ENCODE data around the gene COL6A2.
"Not testable (repeated sequence)": the region's sequence is repeated elsewhere in the genome, so short reads cannot be mapped to it uniquely, and the experiment has no call there.

COL6A2 gene

GRCh38 chr21:46061063-46061462 lies 36.8 kb upstream of the COL6A2 start:
- DNase-seq: no peak

- no peak for DNase-seq
Measured at GRCh38 chr21:46061518-46061917, 36.4 kb upstream of the COL6A2 start.

DNA sequence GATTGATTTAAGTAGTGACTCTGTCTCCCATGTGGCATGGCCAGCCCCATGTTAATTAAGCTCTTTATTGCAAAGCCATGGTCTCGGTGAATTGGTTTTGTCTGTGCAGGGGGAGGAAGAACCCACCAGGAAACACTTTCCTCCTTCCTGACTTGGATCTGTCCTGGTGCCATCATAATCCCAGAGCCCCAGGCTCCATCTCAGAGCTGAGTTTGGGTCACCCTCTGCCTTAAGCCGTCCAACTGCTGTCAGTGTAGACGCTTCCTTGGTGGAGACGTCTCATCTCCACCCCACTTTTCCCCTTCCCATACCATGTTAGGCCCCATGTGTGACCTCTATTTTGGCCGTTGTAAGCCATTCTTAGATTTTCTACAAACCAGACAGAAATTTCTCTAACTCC lies 36.0 kb upstream of the COL6A2 start:
- no peak for DNase-seq

DNA sequence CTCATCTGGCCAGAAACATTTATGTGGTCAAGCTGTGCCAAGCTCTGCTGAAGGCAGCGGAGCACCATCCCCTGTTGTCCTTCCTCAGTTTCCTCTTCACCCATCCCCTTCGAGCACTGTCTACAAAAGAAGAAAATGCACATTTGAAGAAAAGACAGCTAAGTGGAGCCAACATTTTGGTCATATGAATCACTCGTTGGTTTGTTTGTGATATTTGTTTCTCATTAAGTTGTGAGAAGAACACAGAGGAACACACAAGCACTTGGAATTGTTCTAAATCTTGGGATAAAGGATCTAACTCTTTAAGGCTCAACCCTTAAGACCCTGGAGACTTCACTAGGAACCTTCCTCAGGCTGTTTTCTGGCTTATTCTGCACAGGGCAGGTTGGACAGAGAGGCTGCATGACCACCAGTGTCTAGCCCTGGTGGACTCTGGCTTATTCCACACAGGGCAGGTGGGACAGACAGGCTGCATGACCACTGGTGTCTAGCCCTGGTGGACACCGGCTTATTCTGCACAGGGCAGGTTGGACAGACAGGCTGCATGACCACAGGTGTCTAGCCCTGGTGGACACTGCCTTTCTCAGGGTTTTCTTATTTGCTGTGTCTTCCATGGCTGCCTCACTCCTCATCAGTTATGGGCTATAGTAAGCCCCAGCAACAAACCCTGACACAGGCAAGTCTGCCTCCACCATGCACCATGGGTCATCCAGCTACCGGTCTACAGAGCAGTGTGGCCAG lies 35.3 kb upstream of the COL6A2 start:
- DNase-seq: no peak

DNA sequence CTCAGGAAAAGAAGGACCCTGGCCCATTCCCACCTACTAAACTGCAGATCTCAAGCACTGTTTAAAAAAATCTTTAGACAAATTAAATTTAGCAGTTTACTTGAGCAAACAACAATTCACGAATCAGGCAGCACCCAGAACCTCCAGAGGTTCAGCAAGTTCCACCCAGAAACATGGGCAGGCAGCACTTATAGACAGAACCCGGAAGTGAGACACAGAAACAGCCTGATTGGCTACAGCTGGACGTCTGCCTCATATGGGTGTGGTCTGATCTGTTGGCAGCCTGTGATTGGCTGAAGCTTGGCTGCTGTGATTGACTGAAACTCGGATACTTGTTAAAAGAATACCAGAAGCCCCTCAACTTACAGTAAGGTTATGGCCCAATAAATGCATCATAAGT lies 34.7 kb upstream of the COL6A2 start:
- DNase-seq: no peak

DNA sequence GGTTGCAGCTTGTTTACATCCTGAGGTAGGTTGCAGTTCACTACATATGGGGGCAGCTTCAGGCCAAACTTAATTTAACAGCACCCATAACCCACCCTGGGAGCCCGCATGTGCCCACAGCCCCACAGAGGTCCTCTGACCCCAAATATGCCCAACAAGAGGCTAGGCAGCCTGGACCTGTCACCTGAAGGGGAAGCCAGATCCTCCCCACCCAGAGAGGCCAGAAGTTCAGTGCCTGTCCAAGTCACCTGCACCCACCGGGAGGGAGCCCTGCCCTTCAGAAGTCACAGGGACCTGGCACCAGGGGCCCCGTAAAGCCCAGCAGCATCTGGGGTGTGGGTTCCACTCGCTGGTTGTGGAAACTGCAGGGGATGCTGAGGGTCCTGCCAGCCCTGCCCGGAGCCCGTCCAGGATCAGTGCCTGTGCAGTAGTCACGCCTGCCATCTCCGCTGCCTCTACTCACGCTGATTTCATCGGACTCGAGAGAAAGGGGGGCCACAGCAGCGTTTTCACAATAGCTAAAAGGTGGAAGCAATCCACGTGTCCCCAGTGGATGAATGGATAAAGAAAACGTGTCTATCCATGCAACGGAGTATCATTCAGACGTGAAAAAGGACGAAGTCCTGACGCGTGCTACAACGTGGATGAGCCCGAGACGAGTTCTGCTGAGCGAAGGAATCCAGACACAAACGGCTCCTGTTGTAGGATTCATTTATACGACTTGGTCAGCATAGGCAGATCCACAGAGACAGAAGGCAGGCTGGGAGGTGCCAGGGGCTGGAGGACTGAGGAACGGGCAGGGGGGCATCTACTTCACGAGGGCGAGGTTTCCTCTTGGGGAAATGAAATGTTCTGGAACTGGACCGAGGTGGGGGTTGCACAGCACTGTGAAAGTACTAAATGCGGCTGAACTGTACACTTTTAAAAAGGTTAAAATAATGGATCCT lies 33.9 kb upstream of the COL6A2 start:
- no peak for DNase-seq

- no peak for DNase-seq
Measured at GRCh38 chr21:46064870-46065214, 33.1 kb upstream of the COL6A2 start.

DNA sequence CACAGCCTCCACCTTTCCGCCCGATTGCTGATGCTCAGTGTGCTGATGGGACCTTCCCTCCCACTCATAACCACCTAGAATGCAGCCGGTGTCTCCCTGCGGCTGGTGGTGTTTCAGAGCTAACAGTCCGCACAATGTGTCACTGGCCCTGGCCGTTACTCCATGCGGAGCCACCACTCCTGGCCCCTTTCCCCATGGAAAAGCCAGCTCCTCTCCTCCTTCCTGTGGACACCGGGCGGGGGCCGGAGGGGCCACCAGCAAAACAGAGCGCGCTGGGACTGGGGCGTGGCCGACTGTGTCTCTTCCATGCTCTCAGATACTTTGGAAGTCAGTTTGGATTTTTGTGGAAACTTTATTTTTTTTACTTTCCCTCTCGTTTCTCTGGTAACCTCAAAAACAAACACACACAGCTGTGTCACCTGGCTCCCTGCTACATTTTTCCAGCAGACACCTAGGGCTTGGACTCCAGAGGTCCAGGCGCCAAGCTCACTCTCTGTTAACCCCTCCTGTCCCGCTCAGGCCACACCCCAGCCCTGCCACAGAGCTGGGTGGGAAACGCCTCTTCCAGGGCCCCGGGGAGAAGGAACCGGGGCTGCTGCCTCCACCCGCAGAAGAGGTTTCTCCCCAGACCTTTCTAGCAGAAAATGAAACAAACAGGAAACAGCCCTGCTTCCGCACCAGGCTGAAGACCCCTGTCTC lies 32.5 kb upstream of the COL6A2 start:
- no peak for DNase-seq

DNA sequence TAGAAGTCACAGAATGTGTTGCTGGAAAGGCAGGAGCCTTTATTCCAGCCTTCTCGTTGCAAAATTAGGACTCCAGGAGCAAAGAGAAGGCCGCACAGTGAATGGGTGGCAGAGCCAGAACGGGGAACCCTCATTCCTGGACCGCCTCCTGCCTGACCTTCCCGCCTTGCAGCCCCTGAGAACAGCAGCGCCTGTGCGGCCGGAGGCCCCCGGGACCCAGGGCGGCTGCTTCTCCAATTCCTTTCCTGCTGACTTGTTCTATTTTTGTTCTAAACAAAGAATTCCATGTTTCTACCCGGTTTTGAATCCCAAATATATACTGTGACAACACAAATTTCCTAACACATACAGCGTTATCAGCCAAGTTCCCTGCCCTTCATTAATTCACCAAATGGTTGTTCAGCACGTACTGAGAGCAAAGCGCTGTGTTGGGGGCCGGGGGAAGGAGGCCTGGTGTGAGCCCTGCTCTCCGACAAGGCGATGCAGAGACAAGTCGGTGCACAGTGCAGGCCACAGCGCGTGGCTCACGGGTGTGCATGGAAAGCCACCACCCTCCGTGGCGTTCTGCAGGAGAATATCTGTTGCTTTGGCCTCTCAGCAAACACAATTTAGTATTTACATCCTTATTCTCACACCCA lies 31.9 kb upstream of the COL6A2 start:
- DNase-seq: no peak

GRCh38 chr21:46066591-46067331 lies 31.2 kb upstream of the COL6A2 start:
- no peak for DNase-seq

DNA sequence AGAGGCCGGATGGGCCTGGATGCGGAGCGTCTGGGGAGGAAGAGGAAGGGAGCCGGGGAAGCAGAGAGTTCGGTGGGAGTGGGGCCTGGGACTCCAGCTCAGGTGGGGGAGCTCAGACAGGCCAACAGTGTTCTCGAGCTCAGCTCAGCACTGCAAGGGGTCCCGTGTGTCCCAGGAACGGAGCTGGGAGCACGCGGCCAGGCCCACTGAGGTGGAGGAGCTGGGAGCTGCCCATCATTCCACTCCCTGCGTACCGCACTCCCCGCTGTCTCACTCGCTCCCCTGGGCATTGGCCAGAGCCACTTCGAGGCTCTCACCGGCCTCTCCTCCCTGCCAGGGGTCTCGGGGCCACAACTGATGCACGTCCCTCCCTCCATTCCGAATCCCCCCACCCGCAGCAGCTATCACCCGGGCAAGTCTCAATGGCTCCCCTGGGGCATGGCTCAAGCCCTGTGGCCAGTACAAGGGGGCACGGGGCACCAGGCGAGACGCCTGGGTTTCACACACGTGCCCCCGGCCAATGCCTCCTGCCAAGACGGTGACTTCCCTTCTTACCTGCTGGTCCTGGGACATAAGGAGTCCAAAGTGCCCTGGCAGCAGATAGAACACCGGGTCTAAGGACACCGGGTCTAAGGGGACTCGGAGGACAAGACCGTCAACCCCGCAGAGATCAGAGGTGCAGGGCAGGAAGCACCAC lies 30.3 kb upstream of the COL6A2 start:
- no peak for DNase-seq

DNA sequence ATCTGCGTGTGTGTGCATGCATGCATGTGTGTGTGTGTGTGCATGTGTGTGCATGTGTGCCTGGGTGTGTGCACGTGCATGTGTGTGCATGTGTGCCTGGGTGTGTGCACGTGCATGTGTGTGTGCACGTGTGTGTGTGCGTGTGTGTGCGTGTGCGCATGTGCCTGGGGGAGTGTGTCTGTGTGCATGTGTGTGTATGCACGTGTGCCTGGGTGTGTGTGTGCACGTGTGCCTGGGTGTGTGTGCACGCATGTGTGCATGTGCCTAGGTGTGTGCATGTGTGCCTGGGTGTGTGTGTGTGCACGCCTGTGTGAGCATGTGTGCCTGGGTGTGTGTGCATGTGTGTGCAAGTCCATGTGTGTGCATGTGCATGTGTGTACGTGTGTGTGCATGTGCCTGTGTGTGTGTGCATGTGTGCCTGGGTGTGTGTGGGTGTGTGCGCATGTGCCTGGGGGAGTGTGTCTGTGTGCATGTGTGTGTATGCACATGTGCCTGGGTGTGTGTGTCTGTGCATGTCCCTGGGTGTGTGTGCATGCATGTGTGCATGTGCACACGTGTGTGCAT lies 29.3 kb upstream of the COL6A2 start:
- no peak for DNase-seq

DNA sequence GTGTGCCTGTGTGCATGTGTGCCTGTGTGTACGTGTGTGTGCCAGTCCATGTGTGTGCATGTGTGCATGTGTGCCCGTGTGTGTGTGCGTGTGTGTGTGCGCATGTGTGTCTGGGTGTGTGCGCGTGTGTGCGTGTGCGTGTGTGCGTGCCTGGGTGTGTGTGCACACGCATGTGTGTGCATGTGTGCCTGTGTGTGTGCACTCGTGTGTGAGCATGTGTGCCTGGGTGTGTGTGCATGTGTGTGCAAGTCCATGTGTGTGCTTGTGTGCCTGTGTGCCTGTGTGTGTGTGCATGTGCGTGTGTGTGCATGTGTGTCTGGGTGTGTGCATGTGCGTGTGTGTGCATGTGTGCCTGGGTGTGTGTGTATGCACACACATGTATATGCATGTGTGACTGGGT lies 28.7 kb upstream of the COL6A2 start:
- no peak for DNase-seq

DNA sequence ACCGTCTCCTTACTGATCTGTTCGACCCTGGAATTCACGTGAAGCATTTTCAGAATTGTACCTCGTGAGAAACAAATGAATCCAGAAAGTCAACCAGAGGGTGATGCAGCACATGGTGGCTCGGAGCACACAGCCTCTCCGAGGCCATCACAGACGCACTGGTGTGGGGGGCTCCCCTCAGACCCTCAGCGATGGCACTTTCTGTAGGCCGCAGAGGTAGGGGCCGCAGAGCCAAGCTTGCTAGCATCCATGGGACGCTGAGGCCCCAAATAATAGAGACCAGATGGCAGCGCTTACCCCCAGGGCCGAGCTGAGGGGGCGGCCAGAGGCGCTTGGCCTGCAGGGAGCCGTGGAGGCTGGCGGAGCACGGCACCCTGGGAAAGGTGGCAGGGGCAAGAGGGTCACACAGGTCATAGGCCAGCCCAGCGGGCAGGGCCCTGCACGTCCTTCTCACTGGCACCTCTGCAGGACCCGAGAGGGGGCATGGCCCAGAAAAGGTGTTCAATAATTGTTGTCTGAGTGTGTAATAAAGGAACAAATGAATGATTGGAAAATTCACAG lies 28.1 kb upstream of the COL6A2 start:
- no peak for DNase-seq

DNA sequence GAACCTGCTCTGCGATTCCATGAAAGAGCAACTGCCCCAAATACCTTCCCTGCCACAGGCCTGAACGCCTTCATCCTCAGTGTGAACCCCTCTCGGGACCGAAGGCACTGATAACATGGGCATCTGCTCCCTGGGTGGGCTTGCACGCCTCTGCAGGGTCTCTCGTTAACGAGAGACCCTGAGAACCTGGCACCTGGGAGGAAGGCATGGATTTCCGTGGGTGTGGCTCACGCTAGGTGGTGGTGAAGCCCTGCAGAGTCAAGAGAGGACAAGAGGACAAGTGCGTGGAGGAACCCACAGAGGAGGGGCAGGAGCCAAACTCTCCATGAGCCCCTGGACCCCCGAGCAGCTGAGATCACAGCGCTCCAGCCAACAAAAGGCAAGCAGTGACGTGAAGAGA lies 26.8 kb upstream of the COL6A2 start:
- DNase-seq: no peak

- DNase-seq: not testable (repeated sequence)
Measured at GRCh38 chr21:46076724-46077123, 21.2 kb upstream of the COL6A2 start.

DNA sequence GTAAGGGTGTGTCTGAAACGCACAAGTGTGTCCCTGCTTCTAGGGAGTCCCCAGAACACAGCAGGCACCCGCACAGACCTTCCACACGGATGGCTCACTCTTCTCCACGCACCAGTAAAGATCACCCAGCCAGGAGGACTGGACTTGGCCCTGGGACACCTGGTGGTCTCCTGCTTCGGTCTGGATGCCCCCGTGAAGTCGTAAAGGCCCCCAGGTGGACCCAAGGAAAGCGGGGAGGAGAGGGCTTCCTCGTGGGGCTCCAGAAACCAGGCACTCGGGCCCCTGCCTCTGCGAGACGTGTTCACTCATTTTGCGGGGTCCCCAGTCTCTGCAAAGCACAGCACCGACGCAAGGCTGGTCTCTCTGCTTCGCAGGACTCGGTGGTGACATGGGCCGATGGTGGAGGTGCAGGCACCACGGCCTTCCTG lies 20.2 kb upstream of the COL6A2 start:
- no peak for DNase-seq

GRCh38 chr21:46078322-46078977 lies 19.5 kb upstream of the COL6A2 start:
- DNase-seq: no peak

DNA sequence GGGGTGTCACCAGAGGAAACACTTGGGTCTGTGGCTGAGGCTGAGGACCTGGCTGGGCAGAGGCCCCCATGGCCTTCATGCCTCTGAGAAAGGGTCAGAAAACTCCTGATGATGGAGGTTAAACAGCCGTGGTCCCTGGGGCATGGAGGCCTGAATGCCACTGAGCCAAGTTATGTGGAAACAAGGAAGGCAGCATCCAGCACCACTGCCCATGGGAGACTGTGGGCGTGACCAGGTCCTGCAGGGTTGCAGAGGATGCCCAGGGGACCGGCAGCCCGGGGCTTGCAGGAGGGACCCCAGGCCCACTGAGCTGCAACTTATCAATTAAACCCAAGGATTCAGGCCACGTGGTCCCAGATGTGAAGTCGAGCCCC lies 18.9 kb upstream of the COL6A2 start:
- no peak for DNase-seq

GRCh38 chr21:46079352-46080170 lies 18.4 kb upstream of the COL6A2 start:
- DNase-seq: no peak

All from NCI-H446 (cell line).